Fibroblast of lung (primary cell): ENCODE data around the gene CEP170.

Experiments
- CTCF ChIP-seq, 2 donors: IDR thresholded peaks in 1 of 2; conservative IDR thresholded peaks in 1 of 2; 1 replicate in 1 of 2; 2 replicates in 1 of 2; pipeline ENCODE4 v1.5.1; 2011 to 2012; ENCODE audit warnings: low read length in 2 of 2, control low read depth in 1 of 2, inconsistent platforms in 1 of 2, low read depth in 1 of 2, mild to moderate bottlenecking in 1 of 2
- EZH2 ChIP-seq: IDR thresholded peaks from 2 replicates; pipeline ENCODE4 v1.5.1; 2012; ENCODE audit warnings: low read length, control low read depth, mild to moderate bottlenecking; ENCODE audit errors: missing control alignments

- TF ChIP-seq CTCF (conservative IDR thresholded peaks at IDR 0.05 in 1 of 2, IDR thresholded peaks at IDR 0.05 in 1 of 2; ENCODE audit: low read depth in 1 of 2, low read length in 2 of 2) = no peak
- no peak for TF ChIP-seq EZH2
Observed at GRCh38 chr1:243258731-243259130, 3.6 kb upstream of the CEP170 start.
